GM13976 (cell line): Measurements from ENCODE around the gene CERS2.
A peak's percentile ranks its signal among the peaks of the same experiment; 100 is the strongest.

Experiments
- DNase-seq: peaks from one replicate; pipeline ENCODE4 v3.0.0; 2012; ENCODE audit warnings: low spot score
- CTCF ChIP-seq: IDR thresholded peaks from 2 replicates; pipeline ENCODE4 v1.5.1; 2012; ENCODE audit warnings: borderline replicate concordance, mild to moderate bottlenecking; ENCODE audit not compliant: insufficient read depth; ENCODE audit errors: extremely low read depth, missing control alignments, control extremely low read depth
- in situ Hi-C: fragments of 300-500 bp; cut with MboI; formaldehyde crosslinking; loops from one replicate; pipeline ENCODE4 v1.12.0; 2022; ENCODE audit warnings: low sequenced_read_pairs, mixed read lengths, inconsistent platforms; ENCODE audit not compliant: unreplicated experiment

CERS2 gene

GRCh38 chr1:150926097-150926741 is 48.4 kb downstream of the CERS2 start, which contains the start of gene SETDB1:
TSS of gene SETDB1 (plus strand) at chr1:150926363. CDS start at chr1:150927715, 1,352 bp downstream.
- peak; percentile 91 for DNase-seq
- in situ Hi-C loops: no loop called here
- TF ChIP-seq CTCF: no peak

GRCh38 chr1:150925080-150925479 is 49.6 kb downstream of the CERS2 start:
- TF ChIP-seq CTCF: no peak
- no peak for DNase-seq
- in situ Hi-C loops: no loop called here

GRCh38 chr1:150922519-150922975 is 52.1 kb downstream of the CERS2 start:
- in situ Hi-C loops: no loop called here
- DNase-seq: peak; percentile 85
- TF ChIP-seq CTCF: peak; percentile 73

GRCh38 chr1:150917387-150917786 is 57.2 kb downstream of the CERS2 start:
- in situ Hi-C loops: no loop called here
- no peak for TF ChIP-seq CTCF
- no peak for DNase-seq
